Fibroblast of lung (primary cell): ENCODE results near the gene SH3TC2. TPM values are rescaled to one million over a fixed set of nuclear protein-coding genes. Genes with fewer than 3 reads are reported as not detected.

Experiments
- DNase-seq, 2 donors: peaks; one replicate each; pipeline versions ENCODE4 v3.0.0 to v3.0.0-alpha.2; 2010; ENCODE audit warnings: low read depth in 2 of 2
- H2AFZ ChIP-seq: 2 replicates; pipeline ENCODE4 v1.5.1; 2012; ENCODE audit warnings: low read length, control low read depth, inconsistent platforms
- H3K27ac ChIP-seq: 2 replicates; pipeline ENCODE4 v1.5.1; 2011; ENCODE audit warnings: low read length, control low read depth; ENCODE audit not compliant: insufficient read depth
- H3K27me3 ChIP-seq: 2 replicates; pipeline ENCODE4 v1.5.1; 2011; ENCODE audit warnings: mild to moderate bottlenecking, low read length; ENCODE audit not compliant: control insufficient read depth, insufficient read depth
- H3K36me3 ChIP-seq: 2 replicates; pipeline ENCODE4 v1.5.1; 2011; ENCODE audit warnings: low read length; ENCODE audit not compliant: control insufficient read depth, insufficient read depth
- H3K4me1 ChIP-seq: 2 replicates; pipeline ENCODE4 v1.5.1; 2011; ENCODE audit warnings: low read length; ENCODE audit not compliant: control insufficient read depth, insufficient read depth; ENCODE audit errors: extremely low read depth
- H3K4me2 ChIP-seq: 2 replicates; pipeline ENCODE4 v1.5.1; 2011; ENCODE audit warnings: low read length, control low read depth; ENCODE audit not compliant: insufficient read depth; ENCODE audit errors: extremely low read depth
- H3K4me3 ChIP-seq, 4 experiments: fragments of 200-600 bp in 1 of 4; sonication (generic) in 1 of 4; replicated peaks in 1 of 4; 2 replicates each; pipeline ENCODE4 v1.5.1; 2011 to 2016; ENCODE audit warnings: low read length in 4 of 4, low read depth in 3 of 4, mild to moderate bottlenecking in 3 of 4, control low read depth in 2 of 4, inconsistent platforms in 1 of 4, mixed read lengths in 1 of 4; ENCODE audit not compliant: insufficient read depth in 1 of 4; ENCODE audit errors: control extremely low read depth in 1 of 4
- H3K79me2 ChIP-seq: 2 replicates; pipeline ENCODE4 v1.5.1; 2012; ENCODE audit warnings: mild to moderate bottlenecking, low read length, inconsistent platforms; ENCODE audit not compliant: control insufficient read depth, insufficient read depth
- H3K9ac ChIP-seq: 2 replicates; pipeline ENCODE4 v1.5.1; 2011; ENCODE audit warnings: mild to moderate bottlenecking, low read length, control low read depth; ENCODE audit not compliant: insufficient read depth
- H3K9me3 ChIP-seq: 2 replicates; pipeline ENCODE4 v1.5.1; 2012; ENCODE audit warnings: low read depth, low read length; ENCODE audit not compliant: control insufficient read depth, insufficient read depth
- H4K20me1 ChIP-seq: 2 replicates; pipeline ENCODE4 v1.5.1; 2011; ENCODE audit warnings: low read length; ENCODE audit not compliant: control insufficient read depth, insufficient read depth; ENCODE audit errors: extremely low read depth
- EZH2 ChIP-seq: IDR thresholded peaks from 2 replicates; pipeline ENCODE4 v1.5.1; 2012; ENCODE audit warnings: low read length, control low read depth, mild to moderate bottlenecking; ENCODE audit errors: missing control alignments
- polyA plus RNA-seq, 2 donors: library from polyadenylated mRNA; depleted of rRNA in 1 of 2; stranded (reverse) in 1 of 2; unstranded in 1 of 2; fragments of >200 nt; gene quantifications; 2 replicates each; pipeline ENCODE4 v1.2.1, GENCODE V29; 2011 to 2012; ENCODE audit warnings: missing spikeins in 1 of 2
- total RNA-seq: library from RNA; depleted of rRNA; stranded (reverse); fragments of >200 nt; gene quantifications from 2 replicates; pipeline ENCODE4 v1.2.1, GENCODE V29; 2014
- TF ChIP-seq, protein P1 (sequence below), 2 donors: IDR thresholded peaks in 1 of 2; conservative IDR thresholded peaks in 1 of 2; 1 replicate in 1 of 2; 2 replicates in 1 of 2; pipeline ENCODE4 v1.5.1; 2011 to 2012; ENCODE audit warnings: low read length in 2 of 2, control low read depth in 1 of 2, inconsistent platforms in 1 of 2, low read depth in 1 of 2, mild to moderate bottlenecking in 1 of 2

Gene SH3TC2
- total and polyA plus RNA-seq, 2 donors (not counting 1 experiment from before 2014, with no cell fraction given), result 0.83 to 3.2 TPM

DNA sequence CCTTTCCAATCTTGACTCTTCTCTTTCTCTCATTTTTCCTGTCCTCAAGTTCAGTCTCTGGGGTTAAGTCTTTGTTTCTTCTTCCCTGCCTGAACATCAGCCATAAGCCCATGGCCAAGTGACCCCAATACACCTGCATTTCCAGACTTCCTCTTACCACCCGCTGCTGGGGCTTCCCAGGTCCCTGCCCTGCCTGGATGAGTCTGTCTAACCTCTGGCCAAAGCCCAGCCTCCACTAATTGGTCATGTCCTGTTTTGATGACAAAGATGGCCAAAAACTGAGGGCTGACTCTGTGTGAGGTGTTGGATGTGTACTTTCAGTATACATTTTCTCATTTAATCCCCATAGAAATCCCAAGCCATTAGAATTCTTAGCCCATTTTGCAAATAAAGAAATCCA, 47.3 kb downstream of the SH3TC2 start:
- Histone ChIP-seq H3K27me3 (no peaks in the 10 kb centered on the region), H3K4me3 (no peak overlapping the region), H3K4me1 (peaks cover 3% of the 10 kb centered on the region), H4K20me1 (no peaks in the 10 kb centered on the region), H3K9me3 (no peaks in the 10 kb centered on the region), H3K79me2 (no peaks in the 10 kb centered on the region), H2AFZ (no peak overlapping the region), H3K36me3 (no peaks in the 10 kb centered on the region), H3K27ac (no peak overlapping the region), H3K9ac (no peak overlapping the region), H3K4me2 (no peak overlapping the region)
- TF ChIP-seq, protein P1, sequence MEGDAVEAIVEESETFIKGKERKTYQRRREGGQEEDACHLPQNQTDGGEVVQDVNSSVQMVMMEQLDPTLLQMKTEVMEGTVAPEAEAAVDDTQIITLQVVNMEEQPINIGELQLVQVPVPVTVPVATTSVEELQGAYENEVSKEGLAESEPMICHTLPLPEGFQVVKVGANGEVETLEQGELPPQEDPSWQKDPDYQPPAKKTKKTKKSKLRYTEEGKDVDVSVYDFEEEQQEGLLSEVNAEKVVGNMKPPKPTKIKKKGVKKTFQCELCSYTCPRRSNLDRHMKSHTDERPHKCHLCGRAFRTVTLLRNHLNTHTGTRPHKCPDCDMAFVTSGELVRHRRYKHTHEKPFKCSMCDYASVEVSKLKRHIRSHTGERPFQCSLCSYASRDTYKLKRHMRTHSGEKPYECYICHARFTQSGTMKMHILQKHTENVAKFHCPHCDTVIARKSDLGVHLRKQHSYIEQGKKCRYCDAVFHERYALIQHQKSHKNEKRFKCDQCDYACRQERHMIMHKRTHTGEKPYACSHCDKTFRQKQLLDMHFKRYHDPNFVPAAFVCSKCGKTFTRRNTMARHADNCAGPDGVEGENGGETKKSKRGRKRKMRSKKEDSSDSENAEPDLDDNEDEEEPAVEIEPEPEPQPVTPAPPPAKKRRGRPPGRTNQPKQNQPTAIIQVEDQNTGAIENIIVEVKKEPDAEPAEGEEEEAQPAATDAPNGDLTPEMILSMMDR (conservative IDR thresholded peaks at IDR 0.05 in 1 of 2, IDR thresholded peaks at IDR 0.05 in 1 of 2; ENCODE audit: low read depth in 1 of 2, low read length in 2 of 2), result no peak
- no peak for TF ChIP-seq EZH2
- DNase-seq, result no peak

DNA sequence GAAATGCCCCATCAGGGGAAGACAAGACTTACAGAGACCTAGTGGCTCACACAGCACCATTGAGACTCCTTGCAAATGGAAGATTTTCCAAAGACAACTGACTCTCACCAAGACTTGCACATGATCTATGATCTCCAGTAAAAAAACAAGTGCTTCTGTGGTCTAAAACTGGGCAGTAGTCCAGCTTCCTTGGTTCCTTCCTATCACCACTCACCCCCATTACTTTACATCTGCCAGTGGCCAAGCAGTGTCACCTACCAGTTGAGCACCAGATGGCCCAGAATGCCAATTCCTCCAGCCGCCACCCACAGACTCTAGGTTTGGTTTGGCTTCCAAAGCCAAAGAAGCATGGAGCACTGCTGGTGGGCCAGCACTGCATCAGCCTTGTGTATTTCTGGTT, 47.7 kb downstream of the SH3TC2 start:
- no peaks in the 10 kb centered on the region for H3K27me3 ChIP-seq
- no peak for DNase-seq
- H3K79me2 ChIP-seq, result no peaks in the 10 kb centered on the region
- peaks cover 3% of the 10 kb centered on the region for H3K4me1 ChIP-seq
- no peak overlapping the region for H3K4me2 ChIP-seq
- H3K36me3 ChIP-seq, result no peaks in the 10 kb centered on the region
- no peak overlapping the region for H3K27ac ChIP-seq
- H3K9ac ChIP-seq, result no peak overlapping the region
- no peaks in the 10 kb centered on the region for H3K9me3 ChIP-seq
- H4K20me1 ChIP-seq, result no peaks in the 10 kb centered on the region
- no peak overlapping the region for H3K4me3 ChIP-seq
- H2AFZ ChIP-seq, result no peak overlapping the region
- TF ChIP-seq, protein P1 (conservative IDR thresholded peaks at IDR 0.05 in 1 of 2, IDR thresholded peaks at IDR 0.05 in 1 of 2; ENCODE audit: low read depth in 1 of 2, low read length in 2 of 2), result no peak
- TF ChIP-seq EZH2, result no peak

DNA sequence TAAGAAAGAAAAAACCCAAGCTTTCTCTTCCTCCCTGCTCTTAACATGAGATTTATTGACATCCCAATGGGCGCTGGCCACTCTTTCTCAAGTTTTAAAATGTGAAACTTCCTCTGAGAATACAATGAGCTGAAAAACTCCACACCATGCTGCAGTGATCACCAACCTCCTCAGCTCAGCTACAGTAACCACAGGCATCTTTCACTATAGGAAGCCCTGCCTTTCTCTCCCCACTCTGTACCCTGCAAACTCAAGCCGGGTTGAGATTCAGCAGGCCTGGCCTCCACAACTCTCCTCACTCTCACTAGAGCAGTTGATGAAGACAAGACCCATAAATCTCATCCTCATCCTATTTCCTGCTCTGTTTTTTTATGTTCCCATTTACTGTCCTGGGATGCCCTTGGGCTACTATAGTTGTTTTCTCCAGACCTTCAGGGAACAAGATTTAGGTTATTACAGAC, 48.3 kb downstream of the SH3TC2 start:
- Histone ChIP-seq H3K36me3 (no peaks in the 10 kb centered on the region), H3K4me3 (no peak overlapping the region), H3K4me1 (peaks cover 2% of the 10 kb centered on the region), H3K27me3 (no peaks in the 10 kb centered on the region), H3K9me3 (no peaks in the 10 kb centered on the region), H3K9ac (no peak overlapping the region), H3K4me2 (no peak overlapping the region), H4K20me1 (no peaks in the 10 kb centered on the region), H3K27ac (no peak overlapping the region), H2AFZ (no peak overlapping the region), H3K79me2 (no peaks in the 10 kb centered on the region)
- no peak for DNase-seq
- no peak for TF ChIP-seq EZH2
- TF ChIP-seq, protein P1 (conservative IDR thresholded peaks at IDR 0.05 in 1 of 2, IDR thresholded peaks at IDR 0.05 in 1 of 2; ENCODE audit: low read depth in 1 of 2, low read length in 2 of 2), result no peak
